Body of pancreas (tissue), 4 donors: ENCODE data around the gene ZFX. TPM values are rescaled to one million over a fixed set of nuclear protein-coding genes. Genes with fewer than 3 reads are reported as not detected.

Experiments used
- ATAC-seq: fragments of 150-250 bp; one replicate; pipeline ENCODE4 v1.9.1; 2016
- DNase-seq, 4 donors: peaks; one replicate each; pipeline ENCODE4 v3.0.0-alpha.2; 2019
- H3K27ac ChIP-seq, 4 donors: fragments of 200-600 bp; sonication (generic); 1 replicate in 3 of 4; 2 replicates in 1 of 4; pipeline versions ENCODE4 v1.5.1 to v1.6.1; 2016 to 2019; ENCODE audit warnings: mild to moderate bottlenecking in 1 of 4, mixed read lengths in 1 of 4, moderate library complexity in 1 of 4
- H3K27me3 ChIP-seq, 2 donors: fragments of 200-600 bp; sonication (generic); one replicate each; pipeline ENCODE4 v1.6.0; 2016; ENCODE audit warnings: mild to moderate bottlenecking in 1 of 2
- H3K36me3 ChIP-seq, 2 donors: fragments of 200-600 bp; sonication (generic); replicated peaks in 1 of 2; 2 replicates each; pipeline ENCODE4 v1.5.1; 2016; ENCODE audit warnings: low read depth in 2 of 2; ENCODE audit not compliant: insufficient read depth in 1 of 2
- H3K4me1 ChIP-seq: fragments of 200-600 bp; sonication (generic); one replicate; pipeline ENCODE4 v1.6.0; 2016
- H3K4me3 ChIP-seq, 2 donors: fragments of 200-600 bp; sonication (generic); 1 replicate in 1 of 2; 2 replicates in 1 of 2; pipeline ENCODE4 v1.5.1; 2016 to 2019
- H3K9me3 ChIP-seq, 3 donors: fragments of 200-600 bp; sonication (generic); 1 replicate in 2 of 3; 2 replicates in 1 of 3; pipeline ENCODE4 v1.5.1; 2016
- CTCF ChIP-seq, 7 experiments: fragments of 450-650 bp in 4 of 7; fragments of 200-600 bp in 3 of 7; sonication (generic) in 3 of 7; IDR thresholded peaks; one replicate each; pipeline ENCODE4 v1.5.1; 2016 to 2019; ENCODE audit warnings: antibody characterized with exemption in 7 of 7
- POLR2A ChIP-seq, 3 donors: fragments of 450-650 bp; IDR thresholded peaks; one replicate each; pipeline ENCODE4 v1.6.1; 2016; ENCODE audit warnings: antibody characterized with exemption in 3 of 3, mild to moderate bottlenecking in 2 of 3
- WGBS, 2 donors: methylation state at CpG; one replicate each; pipeline ENCODE4 v1.1.5; 2017; 5-methylcytosine and 5-hydroxymethylcytosine counted together
- intact Hi-C: fragments of 100-400 bp; cut with DNase I; formaldehyde crosslinking; loops from one replicate; pipeline ENCODE4 v1.15.1; 2023
- total RNA-seq, 2 donors: library from RNA; depleted of rRNA; stranded (reverse); fragments of >200 nt; gene quantifications; one replicate each; pipeline ENCODE4 v1.1.0, GENCODE V29; 2016

Gene ZFX
- total RNA-seq, 2 donors from 2014 or later = 23.4 to 28.3 TPM

GRCh38 chrX:24235084-24235710 lies 85.7 kb downstream of the ZFX start:
- Histone ChIP-seq H3K36me3 (no peaks in the 10 kb centered on the region), H3K9me3 (no peaks in the 10 kb centered on the region), H3K4me3 (no peak overlapping the region), H3K27ac (no peak overlapping the region), H3K4me1 (peaks cover 7% of the 10 kb centered on the region), H3K27me3 (no peaks in the 10 kb centered on the region)
- ATAC-seq = no peak
- WGBS, 2 donors = 54% methylated on average over 2 of the region's 2 CpGs; no CpG with 5 or more reads in 1 of the 2 donors
- TF ChIP-seq POLR2A (IDR thresholded peaks at IDR 0.05) (no peak), CTCF (IDR thresholded peaks at IDR 0.05) (no peak)
- no peak for DNase-seq
- intact Hi-C loops = no loop called here

- DNase-seq = peak; percentile 55 to 76 (median 72)
- no peaks in the 10 kb centered on the region for H3K36me3 ChIP-seq
- no peaks in the 10 kb centered on the region for H3K27me3 ChIP-seq
- peak; percentile 81 for ATAC-seq
- TF ChIP-seq CTCF (IDR thresholded peaks at IDR 0.05) (peak in 6 of 7 experiments; percentile 22 to 69 (median 46)), POLR2A (IDR thresholded peaks at IDR 0.05) (no peak)
- 28 to 29% methylated on average over 12 to 13 of the region's 13 CpGs for WGBS, 2 donors
- intact Hi-C loops = no loop called here
- H3K27ac ChIP-seq = peak overlapping the region; percentile 57 to 73 (median 68)
- H3K4me1 ChIP-seq = peaks cover 11% of the 10 kb centered on the region
- peaks cover 0 to 3% (median 0%) of the 10 kb centered on the region in 3 donors for H3K9me3 ChIP-seq
- no peak overlapping the region for H3K4me3 ChIP-seq
Observed at GRCh38 chrX:24241822-24242648, 92.5 kb downstream of the ZFX start.

- no peaks in the 10 kb centered on the region for H3K27me3 ChIP-seq
- H3K9me3 ChIP-seq = peaks cover 0 to 3% (median 0%) of the 10 kb centered on the region in 3 donors
- no peak overlapping the region for H3K4me3 ChIP-seq
- no peak for TF ChIP-seq CTCF (IDR thresholded peaks at IDR 0.05)
- TF ChIP-seq POLR2A (IDR thresholded peaks at IDR 0.05) = no peak
- peaks cover 11% of the 10 kb centered on the region for H3K4me1 ChIP-seq
- no peaks in the 10 kb centered on the region for H3K36me3 ChIP-seq
- intact Hi-C loops = no loop called here
- H3K27ac ChIP-seq = peak overlapping the region; percentile 57 to 73 (median 68)
- peak; percentile 51 to 79 (median 75) for DNase-seq
- ATAC-seq = peak; percentile 78
- WGBS, 2 donors = 0 to 22% methylated on average over 3 to 7 of the region's 8 CpGs
Observed at GRCh38 chrX:24242649-24243175, 93.2 kb downstream of the ZFX start.

DNA sequence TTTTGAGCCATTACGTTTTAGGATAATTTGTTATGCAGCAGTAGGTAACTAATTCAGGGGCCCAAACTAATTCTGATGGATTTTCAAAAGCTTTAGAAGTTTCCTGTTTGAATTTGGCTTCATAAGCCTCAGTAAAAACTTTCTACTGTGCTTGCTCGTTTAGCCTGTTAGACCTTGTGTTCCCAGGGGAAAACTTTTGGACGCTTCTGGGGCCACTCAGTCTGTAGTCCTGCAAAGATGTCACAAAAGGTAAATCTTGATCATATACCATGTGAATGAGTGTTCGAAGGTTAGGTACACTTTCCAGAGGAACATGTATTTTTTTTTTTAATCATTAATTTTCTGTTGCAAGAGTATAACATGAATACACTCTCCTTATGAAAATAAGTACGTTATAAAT lies 93.7 kb downstream of the ZFX start:
- intact Hi-C loops = no loop called here
- H3K9me3 ChIP-seq = peaks cover 0 to 3% (median 0%) of the 10 kb centered on the region in 3 donors
- H3K36me3 ChIP-seq = no peaks in the 10 kb centered on the region
- no peaks in the 10 kb centered on the region for H3K27me3 ChIP-seq
- H3K4me3 ChIP-seq = no peak overlapping the region
- 35 to 43% methylated on average over 3 to 5 of the region's 5 CpGs for WGBS, 2 donors
- TF ChIP-seq CTCF (IDR thresholded peaks at IDR 0.05) (no peak), POLR2A (IDR thresholded peaks at IDR 0.05) (no peak)
- DNase-seq = no peak
- H3K4me1 ChIP-seq = peaks cover 11% of the 10 kb centered on the region
- ATAC-seq = no peak
- peak overlapping the region; percentile 57 to 73 (median 68) for H3K27ac ChIP-seq
